ENCODE results near the gene ZBTB34.
A peak's percentile ranks its signal among the peaks of the same experiment; 100 is the strongest.

Gene ZBTB34

DNA sequence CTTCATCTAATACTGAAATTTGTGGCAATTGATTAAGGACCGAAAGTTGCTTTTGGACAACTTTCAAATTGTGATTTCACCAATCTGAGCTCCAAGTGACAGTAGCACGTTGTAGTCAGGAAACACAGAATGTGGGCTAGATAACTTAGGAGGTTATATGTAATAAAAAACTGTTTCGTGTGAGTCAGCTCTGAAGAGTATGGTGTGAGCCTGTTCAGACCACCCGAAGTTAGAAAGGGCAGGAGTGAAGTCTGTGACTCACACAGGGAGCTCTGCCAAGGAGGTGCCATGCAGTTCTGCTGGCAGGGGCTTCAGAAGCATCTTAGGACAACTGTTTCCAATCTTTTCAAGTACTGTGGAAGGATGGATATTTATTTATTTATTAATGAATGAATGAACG lies 16.4 kb upstream of the ZBTB34 start:
- no peak for DNase-seq

DNA sequence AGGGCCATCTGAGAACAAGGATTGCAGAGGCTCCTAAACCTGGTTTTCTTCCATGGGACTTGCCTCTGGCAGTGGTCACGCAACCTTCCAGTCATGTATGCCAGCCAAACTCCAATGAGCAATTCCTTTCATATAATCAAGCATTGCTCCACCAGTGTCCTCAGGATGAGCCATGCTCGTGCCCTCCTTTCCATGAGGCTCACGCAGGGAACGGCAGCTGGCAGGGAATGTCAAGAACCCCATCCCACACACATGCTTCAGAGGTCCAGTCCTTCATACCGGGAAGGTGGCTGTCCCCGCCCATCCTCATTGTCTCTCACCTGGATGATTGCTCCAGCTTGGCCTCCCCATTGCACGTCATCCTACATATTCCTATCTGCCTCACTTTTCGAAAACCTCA lies 13.4 kb upstream of the ZBTB34 start:
- no peak for DNase-seq

DNA sequence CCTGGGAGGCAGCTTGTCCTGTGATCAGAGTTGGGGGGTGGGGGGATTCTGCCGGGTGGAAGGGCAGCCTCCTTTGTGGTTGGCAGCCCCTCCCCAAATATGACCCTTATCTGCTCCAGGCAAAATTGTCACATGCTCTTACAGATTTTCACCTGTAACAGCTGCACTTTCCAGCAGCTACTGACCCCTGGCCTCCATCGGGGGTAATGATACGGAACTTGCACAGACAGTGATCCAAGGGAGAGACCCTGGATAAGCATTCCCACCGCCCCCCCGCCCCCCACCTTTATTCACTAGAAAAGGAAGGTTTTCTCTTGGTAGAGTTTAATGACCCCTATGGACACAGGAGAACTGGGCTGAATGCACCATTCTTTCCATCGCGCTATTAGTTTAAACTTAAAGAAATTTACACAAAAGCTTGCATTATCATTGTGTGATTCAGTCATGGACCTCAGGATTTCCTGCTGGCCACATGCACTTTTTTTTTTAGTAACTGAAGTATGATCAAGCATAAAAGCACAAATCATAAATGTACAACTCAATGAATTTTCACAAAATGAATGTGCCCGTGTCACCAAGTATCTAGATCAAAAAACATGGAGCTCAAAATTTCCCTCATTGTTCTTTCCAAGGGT lies 10.7 kb upstream of the ZBTB34 start:
- DNase-seq = no peak

DNA sequence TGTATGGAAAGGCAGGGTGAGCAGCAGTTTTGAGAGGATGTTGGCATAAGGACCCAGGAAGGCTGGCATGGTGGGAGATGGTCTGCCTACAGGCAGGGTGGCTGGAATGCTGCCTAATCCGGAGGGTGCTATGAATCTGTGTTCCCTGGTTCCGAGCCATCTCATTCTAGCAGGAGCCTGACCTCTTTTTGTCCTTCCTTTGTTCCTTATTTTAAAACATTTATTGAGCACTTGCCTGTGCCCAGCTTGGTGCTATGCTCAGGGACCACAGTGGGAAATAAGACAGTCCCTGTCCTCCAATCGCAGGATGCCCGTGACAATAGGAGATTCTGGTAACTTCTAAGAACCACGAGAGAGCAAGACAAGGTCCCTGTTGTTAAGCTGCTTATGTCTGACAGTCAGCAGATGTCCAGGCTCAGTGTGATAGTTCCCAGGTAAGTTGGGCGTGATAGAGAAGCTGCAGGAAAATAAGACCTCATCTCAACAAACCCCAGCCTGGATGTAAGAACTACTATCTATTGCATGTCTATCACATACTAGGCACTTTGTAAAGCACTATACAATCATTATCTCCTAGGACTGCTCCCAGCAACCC lies 9.1 kb upstream of the ZBTB34 start:
- DNase-seq = no peak

DNA sequence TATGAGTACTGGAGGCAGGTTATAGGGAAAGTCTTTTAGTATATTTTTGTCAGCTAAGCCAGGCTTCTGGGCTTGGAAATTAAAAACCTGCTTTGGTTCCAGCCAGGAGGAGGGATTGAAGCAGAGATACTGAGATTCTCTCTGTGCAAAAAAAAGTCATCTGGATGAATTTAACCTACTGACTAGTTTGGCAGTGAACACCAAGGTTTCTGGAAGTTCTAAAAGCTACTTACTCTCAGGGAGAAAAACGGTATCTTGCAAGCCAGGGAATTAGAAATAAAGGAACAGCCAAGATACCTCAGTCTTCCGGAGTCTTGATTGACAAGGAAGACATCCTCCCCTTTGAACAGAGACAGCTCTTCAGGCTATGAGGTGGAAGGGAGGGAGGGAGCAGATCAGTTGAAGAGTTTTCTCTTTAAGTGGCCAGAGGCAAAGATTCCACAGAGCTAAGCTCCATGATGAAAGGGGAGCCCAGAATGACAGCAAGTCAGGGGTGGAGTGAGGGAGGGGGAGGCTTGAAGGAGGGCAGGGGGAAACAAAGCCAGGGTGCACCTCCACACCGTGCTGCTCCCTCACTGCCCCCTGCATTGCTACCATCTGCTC lies 8.3 kb upstream of the ZBTB34 start:
- no peak for DNase-seq

DNA sequence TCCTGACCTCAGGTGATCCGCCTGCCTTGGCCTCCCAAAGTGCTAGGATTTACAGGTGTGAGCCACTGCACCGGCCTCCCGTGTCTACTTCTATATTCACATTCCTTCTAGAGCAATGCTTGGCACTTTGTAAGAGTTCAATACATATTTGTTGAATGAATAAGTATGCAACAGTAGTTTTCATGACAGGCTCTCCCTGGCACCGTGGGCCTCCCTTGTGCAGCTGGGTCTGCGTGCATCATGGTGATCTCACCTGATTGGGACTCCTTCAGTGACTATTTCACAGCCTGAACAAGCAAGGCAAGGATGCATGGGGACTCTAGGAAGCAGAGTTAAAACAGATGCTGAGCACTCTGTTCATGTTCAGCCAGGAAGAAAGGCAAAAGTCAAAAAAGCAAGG lies 6.8 kb upstream of the ZBTB34 start:
- no peak for DNase-seq

DNA sequence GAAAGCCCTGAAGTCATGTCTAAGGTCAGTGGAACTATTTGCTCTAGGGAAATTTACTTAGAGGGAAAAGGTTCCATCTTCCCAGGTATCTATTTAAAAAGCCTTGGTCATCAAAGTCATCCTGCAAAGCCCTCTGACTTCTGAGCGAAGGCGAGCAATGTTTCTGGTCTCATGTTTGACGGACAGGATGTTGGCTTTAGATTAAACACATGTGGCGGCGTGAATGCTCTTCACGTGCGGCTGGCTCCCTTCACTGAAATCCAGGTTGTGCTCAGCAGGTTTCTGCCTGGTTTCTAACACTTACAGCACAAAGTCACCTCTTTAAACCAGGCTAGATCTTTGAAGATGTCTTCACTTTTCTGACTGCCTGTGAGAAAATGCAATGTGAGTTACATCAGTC lies 5.7 kb upstream of the ZBTB34 start:
- no peak for DNase-seq

DNA sequence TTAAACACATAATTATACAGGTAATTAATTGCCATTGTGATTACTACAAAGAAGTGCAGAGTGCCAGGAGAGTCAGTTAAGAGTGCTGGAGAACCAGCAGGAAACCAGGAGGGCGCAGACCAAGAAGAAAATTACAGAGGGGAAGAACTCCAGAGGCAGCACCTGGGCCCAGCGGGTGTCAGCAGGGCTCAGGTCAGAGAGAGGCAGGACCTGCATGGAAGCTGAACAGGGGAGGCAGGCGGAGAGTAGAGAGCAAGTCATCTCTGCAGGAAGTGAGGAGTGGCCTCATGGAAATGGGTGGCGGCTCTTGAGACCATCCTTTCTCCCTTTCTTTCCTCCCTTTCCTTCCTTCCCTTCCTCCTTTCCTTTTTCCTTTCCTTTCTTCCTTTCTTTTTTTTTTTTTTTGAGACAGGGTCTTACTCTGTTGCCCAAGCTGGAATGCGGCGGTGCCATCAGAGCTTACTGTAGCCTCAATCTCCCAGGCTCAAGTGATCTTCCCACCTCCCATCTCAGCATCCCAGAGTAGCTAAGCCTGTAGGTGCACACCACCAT lies 4.0 kb upstream of the ZBTB34 start:
- no peak for DNase-seq

DNA sequence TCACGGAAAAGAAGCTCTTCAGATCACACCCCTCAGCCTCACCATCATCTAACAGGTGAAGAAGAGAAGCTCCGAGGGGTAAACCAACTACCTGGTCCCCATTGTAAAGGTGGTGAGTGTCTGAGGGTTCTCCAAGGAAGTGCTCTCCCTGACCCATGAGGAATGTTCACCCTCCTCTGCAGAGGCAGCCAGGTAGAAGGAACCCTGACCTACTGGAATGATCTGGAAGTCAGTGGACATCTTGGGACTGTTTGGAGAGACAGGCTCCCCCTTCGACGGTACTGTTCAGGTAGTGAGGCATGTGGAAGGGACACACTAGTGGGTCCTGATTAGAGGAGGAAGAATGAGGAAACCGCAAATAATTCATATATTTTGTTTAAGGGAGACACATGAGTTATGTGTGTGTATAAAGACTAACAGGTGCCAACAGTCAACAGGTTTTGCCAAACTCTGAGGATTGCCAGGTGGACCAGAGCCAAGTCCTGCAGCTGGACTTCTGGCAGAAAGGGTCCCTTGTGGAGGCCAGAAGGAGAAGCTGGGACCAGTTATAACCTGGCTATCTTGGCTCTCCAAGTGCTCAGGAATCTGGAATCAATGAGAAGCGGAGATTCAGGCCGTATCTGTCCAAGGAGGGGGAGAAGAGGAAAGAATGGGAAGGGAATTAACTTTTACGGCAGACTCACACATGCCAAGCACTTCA lies 3.0 kb upstream of the ZBTB34 start:
- DNase-seq = no peak

DNA sequence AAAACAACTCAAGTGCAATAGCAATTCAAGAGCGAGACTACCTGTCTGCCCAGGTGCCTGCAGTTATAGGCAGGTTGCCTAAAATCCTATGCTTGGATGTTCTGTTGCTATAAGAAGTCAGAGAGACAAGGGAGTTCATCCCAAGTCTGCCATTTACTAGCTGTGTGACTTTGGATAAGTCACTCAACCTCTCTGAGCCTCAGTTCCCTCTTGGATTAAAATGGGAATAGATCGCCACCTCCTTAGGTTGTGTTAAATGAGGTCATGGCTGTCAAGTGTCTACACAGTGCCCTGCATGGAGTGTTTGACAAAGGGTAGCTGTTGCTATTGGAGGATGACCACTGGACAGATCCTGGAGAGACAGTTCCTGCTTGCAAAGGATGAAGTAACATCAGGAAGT lies 1.3 kb upstream of the ZBTB34 start:
- no peak for DNase-seq

DNA sequence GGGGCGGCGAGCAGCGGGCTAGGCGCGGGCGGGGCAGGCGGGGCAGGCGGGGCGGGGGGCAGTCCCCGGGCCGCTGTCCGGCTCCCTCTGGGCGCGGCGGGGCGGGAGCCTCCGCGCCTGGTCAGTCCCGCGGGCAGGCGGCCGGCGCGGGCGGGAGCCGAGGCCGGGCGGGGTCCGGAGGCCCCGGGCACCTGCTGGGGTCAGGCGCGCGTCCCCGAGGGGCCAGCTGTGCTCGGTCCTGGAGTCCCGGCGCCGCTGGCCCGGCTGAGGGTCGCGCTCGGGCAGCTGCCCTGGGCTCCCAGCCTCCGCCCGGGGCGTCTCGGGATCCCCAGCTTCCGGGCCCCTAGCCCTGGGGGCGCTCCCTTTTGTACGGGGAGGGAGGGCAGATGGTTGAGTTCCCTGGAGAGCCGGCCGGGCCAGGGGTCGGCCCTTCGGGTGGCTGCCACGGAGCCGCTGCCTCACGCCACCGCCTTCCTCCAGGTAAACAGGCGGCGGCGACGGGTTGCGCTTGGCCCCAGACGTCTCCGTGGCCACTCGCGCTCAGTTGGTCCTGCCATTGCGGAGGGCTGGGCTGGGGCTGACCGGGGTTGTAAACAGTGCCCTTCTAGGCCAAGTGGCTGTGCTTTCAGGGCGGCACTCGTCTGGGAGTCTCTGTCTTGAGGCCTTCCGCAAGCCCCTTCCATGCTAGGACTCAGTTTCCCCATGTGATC lies 473 bp downstream of the ZBTB34 start:
- peak; percentile 13 for DNase-seq

DNA sequence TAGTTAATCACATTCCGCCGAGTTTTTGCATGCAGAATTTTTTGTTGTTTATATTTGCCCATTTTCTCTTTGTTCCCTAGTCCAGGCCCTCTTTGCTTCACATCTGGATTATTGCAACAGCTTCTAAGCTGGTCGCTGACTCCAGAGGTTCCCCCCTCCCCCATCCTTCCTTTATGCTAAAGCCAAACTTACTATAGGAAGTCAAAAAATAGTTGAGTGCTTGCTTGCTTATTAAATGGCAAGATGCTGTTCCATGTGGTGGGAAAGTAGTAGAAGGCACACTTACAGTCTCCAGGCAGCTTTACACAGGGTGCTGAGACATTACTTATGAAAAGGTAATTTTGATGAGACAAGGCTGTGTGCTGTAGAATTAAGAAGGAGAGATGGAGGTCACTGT lies 1.3 kb downstream of the ZBTB34 start:
- DNase-seq = no peak

DNA sequence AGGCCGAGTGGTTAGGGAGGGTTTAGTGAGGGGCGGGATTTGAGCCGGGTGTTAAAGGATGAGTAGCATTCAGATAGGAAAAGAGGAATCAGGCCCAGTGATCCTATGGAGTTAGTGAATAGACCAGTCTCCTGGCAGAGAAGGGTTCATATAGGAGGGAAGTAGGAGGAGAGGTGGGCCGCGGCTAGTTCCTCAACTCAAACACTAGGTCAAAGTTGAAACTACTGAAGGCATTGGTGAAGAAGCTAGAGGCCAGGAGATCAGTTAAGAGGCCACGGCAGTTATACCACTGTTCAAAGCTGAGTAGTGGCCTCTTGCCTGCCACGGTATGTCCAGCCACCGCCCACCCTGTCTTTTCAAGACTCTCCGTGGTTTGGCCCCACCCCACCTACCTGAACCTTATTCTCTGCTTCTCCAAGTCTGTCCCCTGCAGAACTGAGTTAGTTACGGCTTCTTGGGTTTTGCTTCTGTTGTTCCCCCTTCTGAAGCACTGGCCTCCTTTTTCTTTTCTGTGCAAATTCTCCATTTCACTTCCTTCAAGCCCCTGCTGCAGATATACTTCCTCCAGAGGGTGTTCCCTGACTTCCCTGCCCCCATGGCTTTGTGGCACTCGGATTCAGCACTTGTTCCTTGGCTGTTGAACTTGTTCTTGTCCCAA lies 1.8 kb downstream of the ZBTB34 start:
- DNase-seq = no peak

DNA sequence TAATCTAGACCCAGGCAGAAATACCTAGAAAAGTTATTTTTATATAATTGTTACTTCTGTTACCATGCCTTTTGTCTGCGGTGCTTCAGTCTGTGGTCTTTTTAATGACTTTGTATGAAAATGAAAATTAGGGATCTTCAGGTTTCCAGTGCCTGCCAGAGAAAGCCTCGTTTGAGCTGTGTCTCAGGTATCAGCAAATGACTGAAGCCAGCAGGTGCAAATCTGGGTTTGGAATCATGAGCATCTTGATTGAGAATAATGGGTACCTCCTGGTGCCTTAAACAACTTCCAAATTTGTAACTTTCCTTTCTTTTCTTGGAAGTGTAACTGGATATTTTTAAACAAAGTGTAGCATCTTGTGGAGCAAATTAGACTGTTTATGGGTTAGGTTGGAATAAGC lies 4.3 kb downstream of the ZBTB34 start:
- no peak for DNase-seq

DNA sequence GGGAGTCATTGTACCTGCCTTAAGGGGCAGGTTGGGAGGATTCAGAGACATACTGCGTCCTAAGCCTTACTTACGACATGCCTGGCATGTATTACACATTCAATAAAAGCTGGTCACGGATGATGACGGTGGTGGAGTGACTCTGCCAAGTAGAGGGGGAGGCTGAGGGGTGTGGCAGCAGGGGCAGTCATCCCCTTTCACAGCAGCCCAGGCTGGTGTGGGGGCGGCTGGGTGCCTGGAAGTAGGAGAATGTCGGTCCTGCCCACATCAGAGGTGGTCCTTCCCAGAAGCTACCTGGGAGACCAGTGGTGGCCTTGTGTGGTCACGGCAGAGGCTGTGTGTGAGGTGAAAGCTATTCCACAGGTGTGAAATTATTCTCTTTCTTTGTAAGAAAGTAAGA lies 8.9 kb downstream of the ZBTB34 start:
- no peak for DNase-seq

DNA sequence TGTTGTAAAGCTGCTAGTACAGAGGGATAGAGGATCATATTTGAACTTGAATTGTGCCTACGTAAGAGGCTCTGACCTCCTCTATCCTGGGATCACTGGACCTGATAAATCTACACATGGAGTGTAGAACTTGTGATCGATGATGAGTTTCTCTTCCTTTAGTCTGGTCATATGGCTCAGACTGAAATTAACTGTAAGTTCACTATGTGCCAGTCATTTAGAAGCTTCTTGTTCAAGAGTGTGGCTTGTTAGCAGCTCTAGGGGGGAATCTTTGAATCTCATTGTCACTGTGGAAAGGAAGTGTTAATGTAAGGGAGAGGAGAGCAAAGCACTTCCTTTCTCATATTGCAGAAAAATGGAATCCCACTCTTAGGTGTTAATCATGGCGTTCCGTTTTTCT lies 12.1 kb downstream of the ZBTB34 start:
- DNase-seq = no peak

DNA sequence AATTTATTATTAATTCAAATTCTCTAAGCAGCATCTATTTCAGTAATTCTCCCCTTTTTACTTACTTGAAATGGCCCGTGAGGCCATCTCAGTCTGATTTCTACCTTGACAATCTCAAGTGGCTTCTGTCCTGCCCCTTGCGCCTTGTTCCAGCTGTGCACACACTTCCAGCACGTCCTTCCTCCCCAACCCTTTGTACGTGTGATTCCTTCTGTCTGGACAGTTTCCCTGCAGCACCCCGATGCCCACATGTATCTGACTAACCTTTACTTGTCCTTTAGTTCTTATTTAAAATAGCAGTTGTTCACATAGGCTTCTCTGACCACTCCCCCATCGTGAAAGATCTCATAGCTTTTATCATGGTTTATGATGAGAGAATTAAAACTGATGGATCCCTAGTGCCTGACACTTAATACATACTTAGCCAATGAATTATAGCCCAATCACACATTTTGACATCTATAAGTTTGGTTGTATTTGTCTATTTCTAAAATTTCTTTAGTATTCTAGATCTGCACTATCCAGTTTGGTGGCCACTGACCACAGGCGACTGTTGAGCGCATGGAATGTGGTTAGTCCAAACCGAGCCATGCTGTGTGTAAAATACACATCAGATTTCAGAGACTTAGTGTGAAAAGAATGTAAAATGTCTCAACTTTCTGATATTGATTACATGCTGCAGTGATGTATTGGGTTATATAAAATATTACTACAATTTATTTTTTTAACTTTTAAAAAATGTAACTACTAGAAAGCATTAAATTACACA lies 14.3 kb downstream of the ZBTB34 start:
- no peak for DNase-seq

DNA sequence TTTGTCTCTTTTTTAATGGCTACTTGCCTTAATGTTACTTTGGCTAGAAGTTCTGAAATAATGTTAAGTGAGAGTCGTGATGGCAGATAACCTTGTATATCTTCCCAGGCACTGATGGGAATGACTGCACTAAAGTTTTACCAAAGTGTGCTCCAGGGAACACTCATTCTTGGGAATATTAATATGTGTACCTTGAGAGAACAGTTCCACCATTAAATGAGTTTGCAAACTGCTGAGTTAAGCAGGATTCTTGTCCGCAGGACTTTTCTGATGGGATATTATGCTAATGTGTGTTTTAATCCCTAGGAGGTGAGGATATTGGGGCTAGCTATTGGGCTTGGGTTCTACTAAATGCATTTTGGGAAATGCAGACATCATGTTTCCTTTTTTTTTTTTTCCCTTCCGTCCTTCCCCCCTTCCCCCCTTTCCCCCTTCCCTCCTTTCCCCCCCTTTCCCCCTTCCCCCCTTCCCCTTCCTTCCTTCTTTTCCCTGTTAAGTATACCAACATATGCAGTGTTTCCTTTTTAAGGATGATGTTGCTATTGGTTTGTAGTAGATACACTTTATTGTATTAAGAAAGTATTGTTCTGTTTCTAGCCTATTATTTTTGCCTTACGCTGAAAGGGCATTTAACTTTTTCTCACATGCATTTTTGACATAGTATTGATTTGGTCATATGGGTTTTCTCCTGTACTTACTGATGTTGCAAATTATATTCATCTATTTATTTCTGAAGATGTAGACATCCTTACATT lies 15.5 kb downstream of the ZBTB34 start:
- no peak for DNase-seq

DNA sequence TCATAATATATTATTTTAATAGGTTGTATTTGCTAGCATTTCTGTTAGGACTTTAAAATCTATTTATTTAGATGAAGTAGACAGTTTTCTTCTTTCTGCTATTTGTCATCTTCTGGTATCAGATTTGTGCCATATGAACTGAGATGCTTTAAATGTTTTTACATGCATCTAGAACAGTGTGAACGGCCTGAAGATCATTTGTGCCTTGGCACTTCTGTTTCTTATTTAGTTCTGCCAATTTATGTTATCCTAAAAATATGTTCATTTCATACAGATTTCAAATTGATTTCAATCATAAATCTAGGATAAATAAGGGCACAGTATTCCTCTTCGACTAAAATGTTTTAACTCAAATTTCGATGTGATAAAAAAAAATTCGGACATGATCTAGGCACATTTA lies 16.1 kb downstream of the ZBTB34 start:
- DNase-seq = no peak

DNA sequence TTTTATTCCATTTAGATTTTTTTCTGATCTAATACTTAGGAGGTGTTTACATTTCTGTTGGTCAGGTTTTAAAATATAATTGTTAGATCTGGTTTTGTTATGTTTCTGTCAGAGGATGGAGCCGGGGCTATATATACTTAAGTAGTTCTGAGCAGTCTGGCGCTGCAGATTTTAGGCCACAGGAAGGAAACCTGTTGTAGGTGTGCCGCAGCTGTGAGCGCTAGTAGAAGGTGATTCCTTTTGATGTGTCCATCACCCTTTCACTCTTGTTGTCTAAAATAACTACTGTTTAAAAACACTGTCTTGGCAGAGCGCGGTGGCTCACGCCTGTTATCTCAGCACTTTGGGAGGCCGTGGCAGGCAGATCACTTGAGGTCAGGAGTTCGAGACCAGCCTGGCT lies 17.0 kb downstream of the ZBTB34 start:
- no peak for DNase-seq

DNA sequence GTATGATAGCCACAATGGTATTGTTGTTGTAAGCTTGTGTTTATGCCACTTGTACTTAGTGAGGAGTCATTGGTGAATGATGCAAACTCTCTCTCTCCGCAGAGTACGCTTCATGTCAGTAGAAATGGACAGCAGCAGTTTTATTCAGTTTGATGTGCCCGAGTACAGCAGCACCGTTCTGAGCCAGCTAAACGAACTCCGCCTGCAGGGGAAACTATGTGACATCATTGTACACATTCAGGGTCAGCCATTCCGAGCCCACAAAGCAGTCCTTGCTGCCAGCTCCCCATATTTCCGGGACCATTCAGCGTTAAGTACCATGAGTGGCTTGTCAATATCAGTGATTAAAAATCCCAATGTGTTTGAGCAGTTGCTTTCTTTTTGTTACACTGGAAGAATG lies 18.8 kb downstream of the ZBTB34 start:
- DNase-seq = no peak
